Measurements from ENCODE around the gene TYROBP.

DNA sequence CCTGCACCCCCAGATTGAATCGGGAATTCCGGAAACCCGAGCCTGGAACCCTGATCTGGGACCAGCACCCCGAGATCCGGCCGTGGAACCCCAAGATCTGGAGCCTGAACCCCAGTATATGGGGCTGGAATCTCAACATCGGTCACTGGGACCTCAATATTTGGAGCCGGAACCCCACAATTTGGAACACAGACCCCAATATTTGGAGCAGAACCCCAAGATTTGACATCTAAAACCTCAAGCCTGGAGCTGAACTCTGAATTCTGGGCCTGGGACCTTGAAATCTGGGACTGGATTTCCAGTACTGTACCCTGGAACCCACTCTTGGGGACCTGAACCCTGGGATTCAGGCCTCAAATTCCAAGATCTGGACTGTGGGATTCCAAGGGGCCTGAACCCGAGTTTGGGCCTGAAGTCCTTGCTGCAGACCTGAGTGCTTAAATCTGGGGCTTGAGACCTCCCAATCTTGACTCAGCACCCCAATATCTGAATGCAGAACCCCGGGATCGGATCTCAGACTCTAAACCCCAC, 28.7 kb upstream of the TYROBP start:
- TF ChIP-seq, protein P1, sequence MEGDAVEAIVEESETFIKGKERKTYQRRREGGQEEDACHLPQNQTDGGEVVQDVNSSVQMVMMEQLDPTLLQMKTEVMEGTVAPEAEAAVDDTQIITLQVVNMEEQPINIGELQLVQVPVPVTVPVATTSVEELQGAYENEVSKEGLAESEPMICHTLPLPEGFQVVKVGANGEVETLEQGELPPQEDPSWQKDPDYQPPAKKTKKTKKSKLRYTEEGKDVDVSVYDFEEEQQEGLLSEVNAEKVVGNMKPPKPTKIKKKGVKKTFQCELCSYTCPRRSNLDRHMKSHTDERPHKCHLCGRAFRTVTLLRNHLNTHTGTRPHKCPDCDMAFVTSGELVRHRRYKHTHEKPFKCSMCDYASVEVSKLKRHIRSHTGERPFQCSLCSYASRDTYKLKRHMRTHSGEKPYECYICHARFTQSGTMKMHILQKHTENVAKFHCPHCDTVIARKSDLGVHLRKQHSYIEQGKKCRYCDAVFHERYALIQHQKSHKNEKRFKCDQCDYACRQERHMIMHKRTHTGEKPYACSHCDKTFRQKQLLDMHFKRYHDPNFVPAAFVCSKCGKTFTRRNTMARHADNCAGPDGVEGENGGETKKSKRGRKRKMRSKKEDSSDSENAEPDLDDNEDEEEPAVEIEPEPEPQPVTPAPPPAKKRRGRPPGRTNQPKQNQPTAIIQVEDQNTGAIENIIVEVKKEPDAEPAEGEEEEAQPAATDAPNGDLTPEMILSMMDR (IDR thresholded peaks at IDR 0.05; ENCODE audit: low read length): no peak
- TF ChIP-seq EZH2 (IDR thresholded peaks at IDR 0.05; ENCODE audit: borderline replicate concordance, low read length): no peak

Measured in OCI-LY1 (cell line).